ENCODE data around the gene PRKCI.
"Not testable (repeated sequence)": the region's sequence is repeated elsewhere in the genome, so short reads cannot be mapped to it uniquely, and the experiment has no call there.

PRKCI gene

GRCh38 chr3:170221924-170222646, at the start of gene PRKCI:
TSS of gene PRKCI (plus strand) at chr3:170222424. CDS start at chr3:170222670, 246 bp downstream.
- peak; percentile 98 for DNase-seq

- DNase-seq = peak; percentile 30
Observed at GRCh38 chr3:170178651-170179050, 43.6 kb upstream of the PRKCI start.

GRCh38 chr3:170179432-170179831, 42.8 kb upstream of the PRKCI start:
- peak; percentile 26 for DNase-seq

GRCh38 chr3:170180079-170180907, 41.9 kb upstream of the PRKCI start:
- peak; percentile 53 for DNase-seq

- DNase-seq = peak; percentile 96
Observed at GRCh38 chr3:170180908-170181885, 41.0 kb upstream of the PRKCI start, which contains the start of gene PHC3. TSS of gene PHC3 (minus strand) at chr3:170181733. CDS start at chr3:170181715, 18 bp downstream.

- no peak for DNase-seq
Observed at GRCh38 chr3:170189398-170190256, 32.6 kb upstream of the PRKCI start.

GRCh38 chr3:170195759-170196158, 26.5 kb upstream of the PRKCI start:
- not testable (repeated sequence) for DNase-seq

- DNase-seq = no peak
Observed at GRCh38 chr3:170196833-170197232, 25.4 kb upstream of the PRKCI start.

GRCh38 chr3:170200987-170201386, 21.2 kb upstream of the PRKCI start:
- DNase-seq = no peak

- DNase-seq = no peak
Observed at GRCh38 chr3:170201527-170201926, 20.7 kb upstream of the PRKCI start.

GRCh38 chr3:170203457-170203856, 18.8 kb upstream of the PRKCI start:
- DNase-seq = no peak

GRCh38 chr3:170204023-170204472, 18.2 kb upstream of the PRKCI start:
- DNase-seq = no peak

GRCh38 chr3:170204509-170204908, 17.7 kb upstream of the PRKCI start:
- DNase-seq = no peak

- DNase-seq = no peak
Observed at GRCh38 chr3:170205302-170205701, 16.9 kb upstream of the PRKCI start.

- DNase-seq = not testable (repeated sequence)
Observed at GRCh38 chr3:170206164-170206762, 16.0 kb upstream of the PRKCI start.

- no peak for DNase-seq
Observed at GRCh38 chr3:170207717-170208116, 14.5 kb upstream of the PRKCI start.

GRCh38 chr3:170211668-170212067, 10.6 kb upstream of the PRKCI start:
- no peak for DNase-seq

GRCh38 chr3:170219850-170220249, 2.4 kb upstream of the PRKCI start:
- DNase-seq = no peak

- no peak for DNase-seq
Observed at GRCh38 chr3:170220871-170221270, 1.4 kb upstream of the PRKCI start.

- DNase-seq = peak; percentile 59
Observed at GRCh38 chr3:170222647-170223541, 670 bp downstream of the PRKCI start.

All from hematopoietic multipotent progenitor cell treated with erythropoietin and hydrocortisone succinate and interleukin-3 and kit ligand, for 6 days (in vitro differentiated cells).